Kidney glomerular epithelial cell (primary cell): ENCODE measurements around the gene JMJD8.
A peak's percentile ranks its signal among the peaks of the same experiment; 100 is the strongest.

Source experiments
- DNase-seq: peaks from one replicate; lab custom pipeline; 2025; lab: John Stamatoyannopoulos, UW

The JMJD8 gene

DNA sequence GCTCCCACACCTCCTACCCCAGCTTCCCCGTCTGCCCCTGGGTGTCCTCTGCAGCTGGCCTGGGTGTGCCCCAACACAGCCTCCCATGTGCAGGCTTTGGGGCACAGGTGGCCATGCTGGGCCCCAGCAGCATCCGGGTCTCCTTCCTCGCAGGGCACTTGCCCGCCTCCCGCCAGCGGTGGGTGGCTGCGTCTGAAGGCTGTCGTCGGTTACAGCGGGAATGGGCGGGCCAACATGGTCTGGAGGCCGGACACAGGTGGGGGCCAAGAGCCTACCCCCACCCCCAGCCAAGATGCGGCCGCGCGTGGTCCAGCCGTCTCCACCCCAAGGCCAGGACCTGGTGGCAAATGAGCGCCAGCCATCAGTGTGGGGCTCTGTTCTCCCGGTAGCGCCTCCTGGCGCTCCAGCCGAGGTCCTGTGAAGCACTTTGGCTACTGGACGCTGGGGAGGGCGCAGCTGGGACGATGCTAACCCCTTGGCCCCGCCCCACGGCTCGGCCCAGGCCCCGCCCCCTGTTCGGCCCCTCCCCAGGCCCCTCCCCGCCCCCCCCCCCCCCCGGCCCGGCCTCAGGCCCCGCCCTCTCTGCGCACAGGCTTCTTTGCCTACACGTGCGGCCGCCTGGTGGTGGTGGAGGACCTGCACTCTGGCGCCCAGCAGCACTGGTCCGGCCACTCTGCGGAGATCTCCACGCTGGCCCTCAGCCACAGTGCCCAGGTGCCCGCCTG, 23.5 kb downstream of the JMJD8 start:
- DNase-seq = peak; percentile 39

DNA sequence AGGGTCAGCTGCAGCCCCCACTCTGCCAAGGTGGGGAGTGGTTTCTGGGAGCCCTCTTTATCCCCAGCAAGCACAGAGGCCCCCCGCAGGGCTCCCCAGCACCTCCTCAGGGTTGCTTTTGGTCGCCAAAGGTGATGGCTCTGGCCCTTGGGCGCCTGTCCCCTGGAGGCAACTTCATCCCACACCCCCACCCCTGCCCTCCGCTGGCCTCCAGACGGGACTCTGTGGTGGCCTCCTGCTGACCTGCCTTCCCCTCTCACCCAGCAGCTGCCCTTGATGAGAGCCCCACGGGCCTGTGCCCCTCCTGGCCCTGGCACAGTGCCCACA, 24.0 kb downstream of the JMJD8 start:
- DNase-seq = no peak

GRCh38 chr16:659618-660017, 24.5 kb downstream of the JMJD8 start:
- no peak for DNase-seq

DNA sequence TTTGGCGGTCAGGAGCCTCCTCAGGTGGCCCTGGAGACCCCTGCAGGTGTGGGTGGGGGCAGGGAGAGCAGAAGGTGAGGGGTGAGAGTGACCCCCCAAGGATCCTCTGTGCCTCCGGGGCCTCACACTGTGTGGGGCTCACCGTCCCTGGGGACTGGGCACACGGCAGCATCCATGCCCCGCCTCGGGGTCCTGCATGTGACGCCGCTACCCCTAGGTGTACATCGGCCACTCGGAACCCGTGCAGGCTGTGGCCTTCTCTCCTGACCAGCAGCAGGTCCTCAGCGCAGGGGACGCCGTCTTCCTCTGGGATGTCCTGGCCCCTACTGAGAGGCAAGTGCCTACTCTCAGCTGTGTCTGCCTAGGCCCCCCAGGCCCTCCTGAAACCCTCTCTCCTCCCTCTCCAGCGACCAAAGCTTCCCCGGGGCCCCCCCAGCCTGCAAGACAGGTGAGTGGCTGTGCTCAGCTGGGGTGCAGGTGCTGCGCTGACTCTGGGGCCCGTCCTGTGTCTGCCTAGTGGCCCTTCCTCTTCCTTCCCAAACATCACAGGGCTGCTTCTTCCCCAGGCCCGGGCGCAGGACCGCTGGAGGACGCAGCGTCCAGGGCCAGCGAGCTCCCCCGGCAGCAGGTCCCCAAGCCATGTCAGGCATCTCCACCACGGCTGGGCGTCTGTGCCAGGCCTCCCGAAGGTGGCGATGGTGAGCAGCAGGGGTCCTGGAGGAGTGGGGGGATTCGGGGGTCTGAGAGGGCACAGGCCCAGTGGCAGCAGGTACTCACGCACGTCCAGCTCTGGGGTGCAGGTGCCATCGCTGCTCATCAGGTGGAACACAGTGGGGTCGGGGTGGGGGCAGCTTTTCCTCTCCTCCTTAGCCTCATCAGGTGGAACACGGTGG, 25.2 kb downstream of the JMJD8 start:
- DNase-seq = no peak

- no peak for DNase-seq
These were observed 26.6 kb downstream of the JMJD8 start for GRCh38 chr16:657487-657886.

- DNase-seq = no peak
These were observed 30.1 kb downstream of the JMJD8 start for GRCh38 chr16:654034-654433.

GRCh38 chr16:652454-653305, 31.5 kb downstream of the JMJD8 start:
- no peak for DNase-seq

GRCh38 chr16:651844-652243, 32.3 kb downstream of the JMJD8 start:
- no peak for DNase-seq

DNA sequence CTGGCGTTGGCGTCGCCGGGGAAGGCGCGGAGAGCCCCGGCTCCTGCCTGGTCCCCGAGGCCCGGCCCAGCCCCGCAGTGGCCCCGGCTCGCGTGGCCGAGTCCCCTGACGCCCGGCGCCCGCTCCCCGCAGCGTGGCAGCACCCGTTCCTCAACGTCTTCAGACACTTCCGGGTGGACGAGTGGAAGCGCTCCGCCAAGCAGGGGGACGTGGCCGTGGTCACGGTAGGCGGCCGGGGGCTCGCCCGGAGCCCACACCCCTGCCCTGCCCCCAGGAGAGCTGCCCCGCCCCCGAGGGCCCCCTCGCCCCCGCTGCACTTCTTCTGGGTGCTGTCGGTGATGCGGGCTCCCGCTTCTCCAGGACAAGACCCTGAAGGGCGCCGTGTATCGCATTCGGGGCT, 34.5 kb downstream of the JMJD8 start:
- no peak for DNase-seq

DNA sequence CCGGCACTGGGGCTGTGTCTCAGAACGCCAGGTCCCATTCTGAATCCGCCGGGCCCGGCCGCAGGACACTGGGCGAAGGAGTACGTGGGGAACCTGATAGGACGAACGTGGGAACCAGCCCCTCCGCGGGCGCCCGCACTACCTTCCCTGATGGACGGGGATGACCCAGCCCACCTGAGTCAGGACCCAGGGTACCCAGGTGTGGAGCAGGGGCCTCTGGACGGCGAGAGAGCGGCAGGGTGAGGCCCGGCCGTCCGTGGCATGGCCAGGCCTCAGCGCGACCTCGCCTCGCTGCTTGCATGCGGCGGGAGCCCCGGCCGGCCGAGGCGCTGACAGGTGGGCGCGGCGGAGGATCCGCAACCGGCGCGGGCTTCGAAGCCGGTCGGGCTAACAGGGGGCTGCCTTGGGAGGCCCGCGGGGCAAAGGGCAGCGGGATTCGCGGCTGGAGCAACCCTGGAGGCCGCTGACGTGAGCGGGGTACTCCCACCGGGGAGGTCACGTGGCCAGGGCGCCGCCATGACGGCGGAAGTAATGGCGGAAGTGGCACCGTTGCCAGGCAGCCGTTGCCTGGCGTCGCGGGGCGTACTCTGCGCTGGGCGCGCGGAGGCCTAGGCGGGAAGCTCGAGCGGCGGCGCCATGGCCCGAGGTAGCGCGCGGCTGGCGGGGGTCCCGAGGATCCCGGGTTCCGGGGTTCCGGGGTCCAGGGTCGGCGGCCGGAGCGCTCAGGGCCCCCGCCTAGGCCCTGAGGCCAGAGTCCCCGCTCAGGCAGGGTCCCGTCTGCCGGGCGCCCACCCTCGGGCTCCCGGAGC, 35.1 kb downstream of the JMJD8 start, which contains the start of gene WDR90:
Gene WDR90 (plus strand): TSS at position 585 of the 809 bp plus-strand sequence. CDS start 52 bp downstream, at position 637.
- peak; percentile 64 for DNase-seq

DNA sequence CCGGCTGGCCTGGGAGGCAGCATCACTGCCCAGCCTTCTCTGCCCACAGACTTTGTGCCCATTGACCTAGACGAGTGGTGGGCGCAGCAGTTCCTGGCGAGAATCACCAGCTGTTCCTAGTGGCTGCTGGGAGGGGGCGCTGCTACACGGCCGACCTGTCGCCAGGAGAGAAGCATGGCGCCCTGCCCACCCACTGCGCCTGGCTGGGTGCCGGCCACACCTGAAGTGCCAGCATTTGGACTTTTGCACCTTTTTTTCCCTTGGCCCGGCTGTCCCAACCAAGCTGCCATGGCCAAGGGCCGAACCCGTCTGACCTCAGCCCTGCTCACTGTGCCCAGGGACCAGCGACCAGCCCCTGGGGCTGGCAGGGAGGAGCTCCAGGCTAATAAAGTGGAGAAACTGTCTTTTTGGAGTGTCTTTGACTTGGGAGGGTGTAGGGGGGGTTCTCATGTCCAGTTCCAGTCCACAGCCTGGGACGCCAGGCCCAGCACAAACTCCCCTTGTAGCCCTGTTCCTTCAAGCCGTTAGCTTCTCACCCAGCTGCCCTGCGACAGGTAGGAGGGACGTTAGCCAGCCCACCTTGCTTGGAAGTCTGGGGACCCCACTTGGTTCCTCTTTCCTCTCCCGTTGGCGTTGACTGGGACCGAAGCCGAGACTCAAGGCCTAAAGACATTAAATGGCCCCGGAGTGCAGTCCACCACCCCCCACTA, 35.9 kb downstream of the JMJD8 start:
- no peak for DNase-seq

DNA sequence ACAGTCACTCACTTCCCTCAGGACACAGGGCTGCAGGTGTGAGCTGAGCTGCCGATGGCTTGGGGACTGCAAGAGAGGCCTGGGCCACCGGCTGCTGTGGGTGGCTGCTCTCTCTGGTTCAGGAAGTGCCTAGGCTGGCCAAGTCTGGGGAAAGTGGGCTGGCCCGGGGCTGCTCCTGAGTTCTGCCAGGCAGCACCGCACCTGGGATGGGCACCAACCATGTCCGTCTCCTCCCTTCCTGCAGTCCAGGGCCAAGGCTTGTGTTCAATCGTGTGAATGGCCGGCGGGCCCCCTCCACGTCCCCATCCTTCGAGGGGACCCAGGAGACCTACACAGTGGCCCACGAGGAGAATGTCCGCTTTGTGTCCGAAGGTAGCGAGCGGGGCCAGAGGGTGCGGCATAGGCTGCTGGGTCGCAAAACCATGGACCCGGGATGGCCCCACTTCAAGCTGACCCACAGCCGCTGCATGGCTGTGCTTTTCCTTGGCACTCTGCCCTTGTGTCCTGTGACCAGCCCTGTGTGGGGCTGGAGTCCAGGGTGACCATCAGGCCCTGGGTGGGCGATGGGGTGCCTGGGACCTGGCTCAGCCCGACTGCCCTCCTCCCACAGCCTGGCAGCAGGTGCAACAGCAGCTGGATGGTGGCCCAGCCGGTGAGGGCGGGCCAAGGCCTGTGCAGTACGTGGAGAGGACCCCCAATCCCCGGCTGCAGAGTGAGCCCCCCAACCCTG, 36.8 kb downstream of the JMJD8 start:
- no peak for DNase-seq

- no peak for DNase-seq
These were observed 37.4 kb downstream of the JMJD8 start for GRCh38 chr16:646679-647172.

GRCh38 chr16:645852-646678, 38.1 kb downstream of the JMJD8 start:
- no peak for DNase-seq

- no peak for DNase-seq
These were observed 39.6 kb downstream of the JMJD8 start for GRCh38 chr16:644556-644955.

DNA sequence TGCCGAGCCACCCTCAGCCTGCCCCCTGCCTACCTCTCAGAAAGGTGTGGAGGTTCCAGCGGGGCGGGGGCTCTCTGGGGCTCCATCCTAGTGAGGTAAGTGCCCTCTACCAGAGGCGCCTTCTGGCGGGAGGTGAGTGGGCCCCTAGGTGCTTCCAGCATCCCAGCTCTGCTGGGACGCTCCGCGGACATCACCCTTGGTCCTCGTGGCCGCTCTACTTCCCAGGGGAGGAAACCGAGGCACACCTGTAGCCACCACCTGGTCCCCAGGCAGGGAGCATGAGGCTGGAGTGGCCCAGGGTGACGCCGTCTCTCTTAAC, 41.1 kb downstream of the JMJD8 start:
- no peak for DNase-seq

GRCh38 chr16:642189-643049, 41.7 kb downstream of the JMJD8 start:
- DNase-seq = no peak
